Endodermal cell (in vitro differentiated cells): ENCODE measurements around the gene ANKRD44. TPM values are rescaled to one million over a fixed set of nuclear protein-coding genes. Genes with fewer than 3 reads are reported as not detected.

Experiments used
- DNase-seq: peaks from one replicate; pipeline ENCODE4 v3.0.0-alpha.2; 2017
- H3K27ac ChIP-seq: 2 replicates; pipeline ENCODE4 v1.5.1; 2013; ENCODE audit warnings: mild to moderate bottlenecking, low read depth, low read length, moderate library complexity
- H3K27me3 ChIP-seq: 2 replicates; pipeline ENCODE4 v1.6.1; 2013; ENCODE audit warnings: mild to moderate bottlenecking, low read length, moderate library complexity; ENCODE audit not compliant: insufficient read depth, control insufficient read depth, poor library complexity, severe bottlenecking
- H3K36me3 ChIP-seq: 2 replicates; pipeline ENCODE4 v1.7.0; 2013; ENCODE audit warnings: mild to moderate bottlenecking, low read length, moderate library complexity; ENCODE audit not compliant: control insufficient read depth, insufficient read depth
- H3K4me1 ChIP-seq: one replicate; pipeline ENCODE4 v1.7.0; 2013; ENCODE audit warnings: low read length; ENCODE audit not compliant: control insufficient read depth, insufficient read depth
- H3K4me3 ChIP-seq: 2 replicates; pipeline ENCODE4 v1.5.1; 2013; ENCODE audit warnings: mild to moderate bottlenecking, low read length, moderate library complexity
- H3K9ac ChIP-seq: 2 replicates; pipeline ENCODE4 v1.6.1; 2013; ENCODE audit warnings: mild to moderate bottlenecking, low read length, moderate library complexity; ENCODE audit not compliant: poor library complexity, severe bottlenecking; ENCODE audit errors: extremely low read depth
- H3K9me3 ChIP-seq: 2 replicates; pipeline ENCODE4 v1.6.1; 2013; ENCODE audit warnings: mild to moderate bottlenecking, low read length, moderate library complexity; ENCODE audit not compliant: control insufficient read depth
- H3K27ac Mint-ChIP-seq: 2 replicates; pipeline ENCODE4 v1.8.0; 2020; ENCODE audit warnings: mixed read lengths
- H3K27me3 Mint-ChIP-seq: 2 replicates; pipeline ENCODE4 v1.8.0; 2021; ENCODE audit warnings: mild to moderate bottlenecking, mixed read lengths; ENCODE audit not compliant: insufficient read depth
- H3K36me3 Mint-ChIP-seq: 2 replicates; pipeline ENCODE4 v1.8.0; 2020; ENCODE audit warnings: low read depth, mixed read lengths
- H3K4me1 Mint-ChIP-seq: 2 replicates; pipeline ENCODE4 v1.8.0; 2020; ENCODE audit warnings: mixed read lengths
- H3K4me3 Mint-ChIP-seq: 2 replicates; pipeline ENCODE4 v1.8.0; 2020; ENCODE audit warnings: mild to moderate bottlenecking, moderate library complexity, mixed read lengths
- H3K9me3 Mint-ChIP-seq: 2 replicates; pipeline ENCODE4 v1.8.0; 2020; ENCODE audit warnings: mild to moderate bottlenecking, mixed read lengths
- CTCF ChIP-seq: fragments of 200-600 bp; sonication (generic); conservative IDR thresholded peaks from 2 replicates; pipeline ENCODE4 v1.5.0; 2021; ENCODE audit warnings: antibody characterized with exemption, mild to moderate bottlenecking
- WGBS, 2 experiments: methylation state at CpG; one replicate each; pipeline versions ENCODE4 v1.1.5 to v1.1.7; 2013; ENCODE audit warnings: missing lambda C conversion rate in 2 of 2, mixed read lengths in 1 of 2; ENCODE audit not compliant: insufficient coverage in 1 of 2, insufficient read length in 1 of 2; 5-methylcytosine and 5-hydroxymethylcytosine counted together
- total RNA-seq, 2 donors: library from RNA; stranded (reverse); fragmentation: NEBNext Ultra II Directional in 1 of 2; extraction: Animal tissue kit (Norgen Biotek cat#: 25700) in 1 of 2; gene quantifications; 2 replicates in 1 of 2; 3 replicates in 1 of 2; pipeline ENCODE4 v1.2.1, GENCODE V29; 2021

The ANKRD44 gene
- total RNA-seq, 2 donors from 2014 or later: 6.2 to 10.6 TPM

- Mint-ChIP-seq H3K4me3 (no peak overlapping the region), H3K27ac (no peak overlapping the region), H3K9me3 (peaks cover 15% of the 10 kb centered on the region), H3K27me3 (no peaks in the 10 kb centered on the region), H3K36me3 (no peaks in the 10 kb centered on the region), H3K4me1 (peaks cover 35% of the 10 kb centered on the region)
- Histone ChIP-seq H3K4me3 (no peak overlapping the region), H3K4me1 (peaks cover 7% of the 10 kb centered on the region), H3K27me3 (no peaks in the 10 kb centered on the region), H3K27ac (no peak overlapping the region), H3K9ac (no peak overlapping the region), H3K36me3 (no peaks in the 10 kb centered on the region), H3K9me3 (peaks cover 8% of the 10 kb centered on the region)
- WGBS, 2 experiments: 94 to 95% methylated on average over 2 of the region's 2 CpGs
- TF ChIP-seq CTCF: no peak
- DNase-seq: no peak
Observed at GRCh38 chr2:196963043-196963442, 347.5 kb downstream of the ANKRD44 start.

- Histone ChIP-seq H3K9ac (no peak overlapping the region), H3K4me1 (peaks cover 7% of the 10 kb centered on the region), H3K27me3 (no peaks in the 10 kb centered on the region), H3K36me3 (no peaks in the 10 kb centered on the region), H3K4me3 (no peak overlapping the region), H3K27ac (no peak overlapping the region), H3K9me3 (peaks cover 8% of the 10 kb centered on the region)
- Mint-ChIP-seq H3K36me3 (no peaks in the 10 kb centered on the region), H3K4me1 (peaks cover 42% of the 10 kb centered on the region), H3K27ac (no peak overlapping the region), H3K4me3 (no peak overlapping the region), H3K27me3 (no peaks in the 10 kb centered on the region), H3K9me3 (peaks cover 10% of the 10 kb centered on the region)
- WGBS, 2 experiments: 97 to 100% methylated on average over 2 of the region's 2 CpGs
- TF ChIP-seq CTCF: no peak
- no peak for DNase-seq
Observed at GRCh38 chr2:196962325-196962724, 348.3 kb downstream of the ANKRD44 start.

GRCh38 chr2:196961889-196962288 is 348.7 kb downstream of the ANKRD44 start:
- H3K27ac ChIP-seq: no peak overlapping the region
- no peaks in the 10 kb centered on the region for H3K27me3 ChIP-seq
- peaks cover 8% of the 10 kb centered on the region for H3K9me3 ChIP-seq
- no peaks in the 10 kb centered on the region for H3K36me3 Mint-ChIP-seq
- H3K27me3 Mint-ChIP-seq: no peaks in the 10 kb centered on the region
- no peak overlapping the region for H3K4me3 ChIP-seq
- H3K36me3 ChIP-seq: no peaks in the 10 kb centered on the region
- H3K4me3 Mint-ChIP-seq: no peak overlapping the region
- DNase-seq: no peak
- peaks cover 42% of the 10 kb centered on the region for H3K4me1 Mint-ChIP-seq
- peaks cover 8% of the 10 kb centered on the region for H3K9me3 Mint-ChIP-seq
- peaks cover 7% of the 10 kb centered on the region for H3K4me1 ChIP-seq
- TF ChIP-seq CTCF: no peak
- H3K9ac ChIP-seq: no peak overlapping the region
- H3K27ac Mint-ChIP-seq: no peak overlapping the region
